ENCODE results near the gene URM1.
"Not testable (repeated sequence)": the region's sequence is repeated elsewhere in the genome, so short reads cannot be mapped to it uniquely, and the experiment has no call there.

The URM1 gene

GRCh38 chr9:128370752-128371629 is at the start of gene URM1:
TSS of gene URM1 (plus strand) at chr9:128371374. CDS start at chr9:128371381, 7 bp downstream.
- DNase-seq (ENCODE audit: low read depth), result peak; percentile 99

GRCh38 chr9:128321879-128322403 is 49.2 kb upstream of the URM1 start:
- no peak for DNase-seq (ENCODE audit: low read depth)

GRCh38 chr9:128322404-128323211 is 48.6 kb upstream of the URM1 start, which contains the start of the genes COQ4 and TRUB2:
TSS of gene COQ4 (plus strand) at chr9:128322839. CDS start at chr9:128322859, 20 bp downstream.
TSS of gene TRUB2 (minus strand) at chr9:128322447. CDS start at chr9:128322408, 39 bp downstream.
- peak; percentile 98 for DNase-seq (ENCODE audit: low read depth)

- DNase-seq (ENCODE audit: low read depth), result peak; percentile 61
Observed at GRCh38 chr9:128323212-128323730, 47.9 kb upstream of the URM1 start.

- DNase-seq (ENCODE audit: low read depth), result no peak
Observed at GRCh38 chr9:128323791-128324190, 47.4 kb upstream of the URM1 start.

GRCh38 chr9:128324401-128324800 is 46.8 kb upstream of the URM1 start:
- no peak for DNase-seq (ENCODE audit: low read depth)

- no peak for DNase-seq (ENCODE audit: low read depth)
Observed at GRCh38 chr9:128325629-128326028, 45.5 kb upstream of the URM1 start.

- no peak for DNase-seq (ENCODE audit: low read depth)
Observed at GRCh38 chr9:128333451-128333869, 37.7 kb upstream of the URM1 start.

GRCh38 chr9:128335161-128335560 is 36.0 kb upstream of the URM1 start:
- no peak for DNase-seq (ENCODE audit: low read depth)

- no peak for DNase-seq (ENCODE audit: low read depth)
Observed at GRCh38 chr9:128335914-128336313, 35.3 kb upstream of the URM1 start.

- DNase-seq (ENCODE audit: low read depth), result no peak
Observed at GRCh38 chr9:128337936-128338335, 33.2 kb upstream of the URM1 start.

- not testable (repeated sequence) for DNase-seq (ENCODE audit: low read depth)
Observed at GRCh38 chr9:128338852-128339614, 32.1 kb upstream of the URM1 start.

GRCh38 chr9:128339761-128340690 is 31.1 kb upstream of the URM1 start, which contains the start of gene SLC27A4:
TSS of gene SLC27A4 (plus strand) at chr9:128340527. CDS start at chr9:128343133, 2,606 bp downstream.
- peak; percentile 86 for DNase-seq (ENCODE audit: low read depth)

GRCh38 chr9:128340691-128341434 is 30.3 kb upstream of the URM1 start:
- DNase-seq (ENCODE audit: low read depth), result peak; percentile 31

- peak; percentile 85 for DNase-seq (ENCODE audit: low read depth)
Observed at GRCh38 chr9:128341435-128341849, 29.7 kb upstream of the URM1 start.

- DNase-seq (ENCODE audit: low read depth), result no peak
Observed at GRCh38 chr9:128342971-128343680, 28.0 kb upstream of the URM1 start.

- DNase-seq (ENCODE audit: low read depth), result no peak
Observed at GRCh38 chr9:128343855-128344254, 27.3 kb upstream of the URM1 start.

GRCh38 chr9:128344931-128345605 is 26.1 kb upstream of the URM1 start:
- no peak for DNase-seq (ENCODE audit: low read depth)
